PC-9 (cell line): ENCODE results near the gene COL27A1. TPM values are rescaled to one million over a fixed set of nuclear protein-coding genes. Genes with fewer than 3 reads are reported as not detected.

Experiments used
- BruUV-seq: library from RNA; stranded (reverse); fragments of 400-500 nt; replicated peaks from 2 replicates; lab custom pipeline; 2021; lab: Mats Ljungman, UMichigan
- CTCF ChIA-PET: fragments of 300-600 bp; sonication (Branson Sonifier 250); formaldehyde crosslinking; loops from one replicate; lab custom pipeline; 2022; ENCODE audit warnings: antibody characterized with exemption; lab: Charles Lee
- POLR2A ChIA-PET: fragments of 300-600 bp; sonication (Branson Sonifier 250); formaldehyde crosslinking; loops from one replicate; lab custom pipeline; 2022; ENCODE audit warnings: antibody characterized with exemption; ENCODE audit not compliant: unreplicated experiment; lab: Charles Lee
- DNase-seq, 2 experiments: peaks; one replicate each; pipeline versions ENCODE4 v3.0.0 to v3.0.0-alpha.2; 2015 to 2022; ENCODE audit warnings: mixed read lengths in 1 of 2
- H2AFZ ChIP-seq: fragments of 200-600 bp; sonication (generic); 2 replicates; pipeline ENCODE4 v1.8.1; 2017; ENCODE audit warnings: antibody characterized with exemption
- H3F3A ChIP-seq: fragments of 200-600 bp; sonication (generic); 2 replicates; pipeline ENCODE4 v1.8.1; 2017; ENCODE audit warnings: antibody characterized with exemption, mild to moderate bottlenecking, low read depth; ENCODE audit not compliant: insufficient read depth
- H3K27ac ChIP-seq: fragments of 200-600 bp; sonication (generic); 2 replicates; pipeline ENCODE4 v1.6.1; 2016; ENCODE audit warnings: mixed run types
- H3K27me3 ChIP-seq: fragments of 200-600 bp; sonication (generic); 2 replicates; pipeline ENCODE4 v1.6.1; 2016; ENCODE audit warnings: low read depth, mixed run types; ENCODE audit not compliant: insufficient read depth
- H3K36me3 ChIP-seq: fragments of 200-600 bp; sonication (generic); 2 replicates; pipeline ENCODE4 v1.6.1; 2016; ENCODE audit warnings: low read depth, mixed run types
- H3K4me1 ChIP-seq: fragments of 200-600 bp; sonication (generic); replicated peaks from 2 replicates; pipeline ENCODE4 v1.6.1; 2016; ENCODE audit warnings: mixed run types; ENCODE audit not compliant: insufficient read depth
- H3K4me2 ChIP-seq: fragments of 200-600 bp; sonication (generic); 2 replicates; pipeline ENCODE4 v1.6.1; 2017; ENCODE audit warnings: mixed run types
- H3K4me3 ChIP-seq: fragments of 200-600 bp; sonication (generic); 2 replicates; pipeline ENCODE4 v1.6.1; 2016; ENCODE audit warnings: mixed run types
- H3K79me2 ChIP-seq: fragments of 200-600 bp; sonication (generic); 2 replicates; pipeline ENCODE4 v1.6.1; 2017; ENCODE audit warnings: low read depth, mixed run types
- H3K9me2 ChIP-seq: fragments of 200-600 bp; sonication (generic); 2 replicates; pipeline ENCODE4 v1.8.1; 2017; ENCODE audit warnings: mild to moderate bottlenecking; ENCODE audit not compliant: insufficient read depth
- H3K9me3 ChIP-seq: fragments of 200-600 bp; sonication (generic); 2 replicates; pipeline ENCODE4 v1.8.1; 2016; ENCODE audit warnings: low read depth; ENCODE audit not compliant: insufficient read depth
- H4K20me1 ChIP-seq: fragments of 200-600 bp; sonication (generic); 2 replicates; pipeline ENCODE4 v1.8.1; 2017; ENCODE audit not compliant: insufficient read depth
- CTCF ChIP-seq: fragments of 200-600 bp; sonication (generic); conservative IDR thresholded peaks from 2 replicates; pipeline ENCODE4 v1.6.1; 2017; ENCODE audit warnings: mixed run types, antibody characterized with exemption, mild to moderate bottlenecking, moderate library complexity
- EZH2 ChIP-seq: fragments of 200-600 bp; sonication (generic); IDR thresholded peaks from 2 replicates; pipeline ENCODE4 v1.8.0; 2017; ENCODE audit warnings: antibody characterized with exemption, low read depth
- intact Hi-C: fragments of 100-400 bp; cut with micrococcal nuclease; formaldehyde crosslinking; loops from one replicate; pipeline ENCODE4 v1.10.0; 2022; ENCODE audit not compliant: unreplicated experiment
- total RNA-seq: library from RNA; stranded (reverse); gene quantifications from 2 replicates; pipeline ENCODE4 v1.2.3, GENCODE V29; 2021

Gene COL27A1
- total RNA-seq, 1 experiment from 2014 or later, result 0.39 TPM

GRCh38 chr9:114169952-114170770, 14.8 kb downstream of the COL27A1 start:
- DNase-seq, result no peak
- H3K27me3 ChIP-seq, result peaks cover 6% of the 10 kb centered on the region; the same call in 1 of the 2 replicates
- CTCF ChIA-PET, result no interaction called here
- no peak overlapping the region for H3K27ac ChIP-seq
- H4K20me1 ChIP-seq, result no peaks in the 10 kb centered on the region
- no peak overlapping the region for H3K4me2 ChIP-seq
- no peaks in the 10 kb centered on the region for H3K36me3 ChIP-seq
- no peak overlapping the region for H2AFZ ChIP-seq
- TF ChIP-seq EZH2 (no peak), CTCF (no peak)
- no peaks in the 10 kb centered on the region for H3K9me2 ChIP-seq
- no peak overlapping the region for H3K4me3 ChIP-seq
- H3K79me2 ChIP-seq, result no peaks in the 10 kb centered on the region
- POLR2A ChIA-PET, result no interaction called here
- intact Hi-C loops, result no loop called here
- H3F3A ChIP-seq, result no peaks in the 10 kb centered on the region
- BruUV-seq, result no TSS peak
- no peaks in the 10 kb centered on the region for H3K9me3 ChIP-seq
- H3K4me1 ChIP-seq, result no peaks in the 10 kb centered on the region

- intact Hi-C loops, result no loop called here
- DNase-seq, result no peak
- Histone ChIP-seq H3K9me2 (no peaks in the 10 kb centered on the region), H3K36me3 (no peaks in the 10 kb centered on the region), H4K20me1 (no peaks in the 10 kb centered on the region), H3K79me2 (no peaks in the 10 kb centered on the region), H3K4me1 (no peaks in the 10 kb centered on the region), H3K4me2 (no peak overlapping the region), H3K9me3 (no peaks in the 10 kb centered on the region), H3K4me3 (no peak overlapping the region), H2AFZ (no peak overlapping the region), H3K27ac (no peak overlapping the region), H3K27me3 (peaks cover 6% of the 10 kb centered on the region; the same call in 1 of the 2 replicates), H3F3A (no peaks in the 10 kb centered on the region)
- TF ChIP-seq CTCF (no peak), EZH2 (no peak)
- ChIA-PET CTCF (no interaction called here), POLR2A (no interaction called here)
- BruUV-seq, result no TSS peak
These were observed 15.6 kb downstream of the COL27A1 start for GRCh38 chr9:114170771-114171461.

- DNase-seq, result no peak
- H3K4me2 ChIP-seq, result no peak overlapping the region
- no peak overlapping the region for H2AFZ ChIP-seq
- no peak overlapping the region for H3K27ac ChIP-seq
- H3K9me3 ChIP-seq, result no peaks in the 10 kb centered on the region
- H3K79me2 ChIP-seq, result no peaks in the 10 kb centered on the region
- intact Hi-C loops, result no loop called here
- CTCF ChIA-PET, result interaction anchor here (0.7 kb wide), 1 partner anchor 17 kb away, joined by 3 read pairs; no protein-coding TSS in a partner anchor
- no TSS peak for BruUV-seq
- no peaks in the 10 kb centered on the region for H3F3A ChIP-seq
- no peaks in the 10 kb centered on the region for H3K36me3 ChIP-seq
- TF ChIP-seq CTCF (no peak), EZH2 (no peak)
- no peak overlapping the region for H3K4me3 ChIP-seq
- H4K20me1 ChIP-seq, result no peaks in the 10 kb centered on the region
- no peaks in the 10 kb centered on the region for H3K9me2 ChIP-seq
- H3K4me1 ChIP-seq, result no peaks in the 10 kb centered on the region
- POLR2A ChIA-PET, result no interaction called here
- H3K27me3 ChIP-seq, result peaks cover 6% of the 10 kb centered on the region; the same call in 1 of the 2 replicates
These were observed 16.2 kb downstream of the COL27A1 start for GRCh38 chr9:114171500-114171899.
